Cardiac muscle cell (in vitro differentiated cells and primary cell): ENCODE data around the gene KHDC3L. TPM values are rescaled to one million over a fixed set of nuclear protein-coding genes. Genes with fewer than 3 reads are reported as not detected.

Experiments used
- DNase-seq, 2 donors: peaks; one replicate each; pipeline versions ENCODE4 v3.0.0 to v3.0.0-alpha.2; 2010 to 2017; ENCODE audit warnings: low read depth in 1 of 2, low spot score in 1 of 2
- H3K27ac ChIP-seq: fragments of 200-600 bp; sonication (generic); 2 replicates; pipeline ENCODE4 v1.5.1; 2016
- H3K27me3 ChIP-seq: fragments of 200-600 bp; sonication (generic); 2 replicates; pipeline ENCODE4 v1.6.0; 2016; ENCODE audit warnings: control low read depth
- H3K36me3 ChIP-seq: fragments of 200-600 bp; sonication (generic); 2 replicates; pipeline ENCODE4 v1.5.1; 2016; ENCODE audit warnings: control low read depth
- H3K4me1 ChIP-seq: fragments of 200-600 bp; sonication (generic); 2 replicates; pipeline ENCODE4 v1.8.1; 2017; ENCODE audit warnings: low read depth, mild to moderate bottlenecking, mixed run types
- H3K4me3 ChIP-seq: fragments of 200-600 bp; sonication (generic); 2 replicates; pipeline ENCODE4 v1.5.1; 2016; ENCODE audit warnings: mild to moderate bottlenecking
- H3K9me3 ChIP-seq: fragments of 200-600 bp; sonication (generic); 2 replicates; pipeline ENCODE4 v1.5.1; 2017; ENCODE audit warnings: low read depth, mild to moderate bottlenecking, control low read depth
- polyA plus RNA-seq: library from polyadenylated mRNA; unstranded; fragments of >200 nt; fragmentation: Nextera tagmentation; extraction: Ambion mirVana; gene quantifications from 2 replicates; pipeline ENCODE4 v1.2.1, GENCODE V29; 2016
- total RNA-seq: library from RNA; depleted of rRNA; stranded (reverse); fragments of >200 nt; gene quantifications from 2 replicates; pipeline ENCODE4 v1.2.3, GENCODE V29; 2016
- TF ChIP-seq, protein P1 (sequence below): IDR thresholded peaks from 2 replicates; pipeline ENCODE4 v1.5.1; 2012; ENCODE audit warnings: low read depth, mild to moderate bottlenecking, low read length

The KHDC3L gene
- total and polyA plus RNA-seq, 2 experiments from 2014 or later: 0.86 TPM; not detected in 1

DNA sequence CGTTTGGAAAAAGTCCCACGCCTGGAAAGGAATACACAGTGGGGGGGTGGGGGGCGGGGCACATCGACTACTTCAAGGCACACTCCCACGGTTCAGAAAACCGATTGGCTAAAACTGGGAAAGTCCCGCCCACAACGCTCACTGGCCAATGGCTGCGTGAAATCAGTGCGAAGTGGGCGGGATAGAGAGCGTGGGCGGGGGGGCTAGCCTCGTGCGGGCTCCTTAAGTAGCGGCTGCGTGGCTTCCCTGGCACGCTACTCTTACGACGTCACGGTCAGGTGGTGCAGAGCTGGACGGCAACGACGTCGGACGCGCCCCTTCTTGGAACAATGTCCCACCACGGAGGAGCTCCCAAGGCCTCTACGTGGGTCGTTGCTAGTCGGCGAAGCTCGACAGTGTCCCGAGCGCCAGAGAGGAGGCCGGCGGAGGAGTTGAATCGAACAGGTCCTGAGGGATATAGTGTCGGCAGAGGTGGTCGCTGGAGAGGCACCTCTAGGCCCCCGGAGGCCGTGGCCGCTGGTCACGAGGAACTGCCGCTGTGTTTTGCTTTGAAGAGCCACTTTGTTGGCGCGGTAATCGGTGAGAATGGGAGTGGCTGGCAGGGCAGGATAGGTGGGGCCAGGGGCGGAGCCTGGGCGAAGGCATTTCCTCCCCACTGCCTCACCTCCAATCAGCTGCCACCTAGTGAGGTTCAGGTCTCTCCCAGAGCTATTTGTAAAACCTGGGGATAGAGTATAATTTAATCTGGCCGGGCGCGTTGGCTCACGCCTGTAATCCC, 32.3 kb downstream of the KHDC3L start, which contains the start of gene DDX43:
Gene DDX43, plus strand, starts transcription at position 252 of the 778 bp plus-strand sequence. Its CDS starts 78 bp downstream, at position 330.
- TF ChIP-seq, protein P1, sequence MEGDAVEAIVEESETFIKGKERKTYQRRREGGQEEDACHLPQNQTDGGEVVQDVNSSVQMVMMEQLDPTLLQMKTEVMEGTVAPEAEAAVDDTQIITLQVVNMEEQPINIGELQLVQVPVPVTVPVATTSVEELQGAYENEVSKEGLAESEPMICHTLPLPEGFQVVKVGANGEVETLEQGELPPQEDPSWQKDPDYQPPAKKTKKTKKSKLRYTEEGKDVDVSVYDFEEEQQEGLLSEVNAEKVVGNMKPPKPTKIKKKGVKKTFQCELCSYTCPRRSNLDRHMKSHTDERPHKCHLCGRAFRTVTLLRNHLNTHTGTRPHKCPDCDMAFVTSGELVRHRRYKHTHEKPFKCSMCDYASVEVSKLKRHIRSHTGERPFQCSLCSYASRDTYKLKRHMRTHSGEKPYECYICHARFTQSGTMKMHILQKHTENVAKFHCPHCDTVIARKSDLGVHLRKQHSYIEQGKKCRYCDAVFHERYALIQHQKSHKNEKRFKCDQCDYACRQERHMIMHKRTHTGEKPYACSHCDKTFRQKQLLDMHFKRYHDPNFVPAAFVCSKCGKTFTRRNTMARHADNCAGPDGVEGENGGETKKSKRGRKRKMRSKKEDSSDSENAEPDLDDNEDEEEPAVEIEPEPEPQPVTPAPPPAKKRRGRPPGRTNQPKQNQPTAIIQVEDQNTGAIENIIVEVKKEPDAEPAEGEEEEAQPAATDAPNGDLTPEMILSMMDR: no peak
- peak in 1 of 2 donors; percentile 82 for DNase-seq

DNA sequence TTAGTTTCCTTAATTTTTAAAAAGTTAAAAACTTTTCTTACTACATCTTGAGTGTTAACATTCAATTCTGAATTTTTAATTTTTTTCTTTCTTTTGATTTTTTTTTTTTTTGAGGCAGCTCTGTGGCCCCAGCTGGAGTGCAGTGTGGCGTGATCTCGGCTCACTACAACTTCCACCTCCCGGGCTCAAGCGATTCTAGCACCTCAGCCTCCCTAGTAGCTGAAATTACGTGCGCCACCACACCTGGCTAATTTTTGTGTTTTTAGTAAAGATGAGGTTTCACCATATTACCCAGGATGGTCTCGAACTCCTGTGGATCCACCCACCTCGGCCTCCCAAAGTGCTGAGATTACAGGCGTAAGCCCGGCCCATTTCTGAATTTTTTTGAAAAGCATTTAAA, 33.4 kb downstream of the KHDC3L start:
- H3K4me3 ChIP-seq: no peak overlapping the region
- no peak for DNase-seq
- H3K9me3 ChIP-seq: no peaks in the 10 kb centered on the region
- TF ChIP-seq, protein P1: no peak
- H3K27me3 ChIP-seq: no peaks in the 10 kb centered on the region
- no peaks in the 10 kb centered on the region for H3K36me3 ChIP-seq
- no peak overlapping the region for H3K27ac ChIP-seq
- no peaks in the 10 kb centered on the region for H3K4me1 ChIP-seq

More for the DNA sequence above, 32.3 kb downstream of the KHDC3L start, which contains the start of gene DDX43:
- Histone ChIP-seq H3K36me3 (no peaks in the 10 kb centered on the region), H3K9me3 (no peaks in the 10 kb centered on the region), H3K27ac (no peak within 1 kb of the TSS), H3K27me3 (no peaks in the 10 kb centered on the region), H3K4me3 (no peak within 1 kb of the TSS), H3K4me1 (no peaks in the 10 kb centered on the region)

DNA sequence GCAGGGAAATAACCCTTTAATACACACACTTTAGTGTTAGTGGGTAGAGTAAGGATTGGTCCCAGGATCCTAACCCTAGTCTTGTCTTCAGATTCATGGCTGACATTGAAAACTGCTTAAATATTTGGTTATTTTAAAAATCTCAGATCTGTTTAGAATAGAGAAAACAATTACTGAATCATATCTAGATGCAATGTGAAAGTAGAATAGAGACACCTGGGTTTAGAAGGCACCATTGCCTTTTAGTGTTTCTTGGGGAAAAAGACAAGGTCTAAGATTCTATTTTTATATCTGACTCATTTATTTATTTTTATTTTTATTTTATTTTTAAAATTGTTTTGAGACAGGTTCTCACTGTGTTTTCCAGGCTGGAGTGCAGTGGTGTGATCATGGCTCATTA, 38.2 kb downstream of the KHDC3L start:
- TF ChIP-seq, protein P1: no peak
- Histone ChIP-seq H3K9me3 (no peaks in the 10 kb centered on the region), H3K4me1 (no peaks in the 10 kb centered on the region), H3K36me3 (no peaks in the 10 kb centered on the region), H3K27me3 (no peaks in the 10 kb centered on the region), H3K27ac (no peak overlapping the region), H3K4me3 (no peak overlapping the region)
- no peak for DNase-seq

DNA sequence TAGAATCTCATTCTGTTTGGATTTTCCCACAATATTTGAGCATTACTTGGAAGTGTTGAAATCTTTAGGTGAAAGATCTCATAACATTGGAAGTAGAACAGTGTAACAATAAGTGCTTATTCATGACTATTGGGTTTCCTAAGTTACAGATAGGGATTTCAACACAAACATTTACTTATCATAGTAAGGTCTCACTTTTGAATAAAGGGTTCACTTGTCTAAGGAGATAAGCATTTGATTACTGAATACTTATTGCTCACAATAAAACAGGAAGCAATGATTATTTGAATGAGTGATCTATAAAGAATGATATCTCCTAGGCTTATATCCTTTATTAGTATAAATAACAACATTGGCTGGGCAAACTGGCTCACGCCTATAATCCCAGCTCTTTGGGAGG, 46.9 kb downstream of the KHDC3L start:
- Histone ChIP-seq H3K9me3 (no peaks in the 10 kb centered on the region), H3K36me3 (no peaks in the 10 kb centered on the region), H3K4me3 (no peak overlapping the region), H3K27ac (no peak overlapping the region), H3K4me1 (no peaks in the 10 kb centered on the region), H3K27me3 (no peaks in the 10 kb centered on the region)
- TF ChIP-seq, protein P1: no peak
- peak in 1 of 2 donors; percentile 33 for DNase-seq

DNA sequence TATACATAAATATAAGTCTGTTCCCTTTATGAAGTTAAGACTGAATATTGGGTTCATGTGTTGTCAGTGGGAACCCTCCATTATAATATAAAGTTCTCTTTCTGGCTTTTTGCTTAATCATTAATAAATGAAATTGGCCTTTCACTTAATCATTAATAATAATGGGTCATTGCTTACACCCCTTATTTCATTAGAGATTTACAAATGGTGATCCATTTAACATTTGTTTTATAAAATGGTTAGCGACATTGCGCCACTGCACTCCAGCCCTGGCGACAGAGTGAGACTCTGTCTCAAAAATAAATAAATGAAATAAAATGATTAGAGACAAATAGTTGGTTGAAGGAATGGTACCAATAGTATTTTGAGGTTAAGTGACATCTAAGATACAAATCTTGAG, 50.6 kb downstream of the KHDC3L start:
- H3K27ac ChIP-seq: no peak overlapping the region
- H3K9me3 ChIP-seq: no peaks in the 10 kb centered on the region
- no peaks in the 10 kb centered on the region for H3K36me3 ChIP-seq
- H3K27me3 ChIP-seq: no peaks in the 10 kb centered on the region
- TF ChIP-seq, protein P1: no peak
- no peak overlapping the region for H3K4me3 ChIP-seq
- DNase-seq: no peak
- H3K4me1 ChIP-seq: no peaks in the 10 kb centered on the region

Other genes starting within 250 kb of the KHDC3L start
- not detected in 2 replicates for gene KHDC1L, start 137.2 kb upstream of the KHDC3L start, total RNA-seq
- gene KHDC1L, start 137.2 kb upstream of the KHDC3L start, polyA plus RNA-seq: 0.31 TPM in 1 of 2 replicates, not detected in the other
- 8.0 and 11.8 TPM in 2 replicates for gene KHDC1, start 99.5 kb upstream of the KHDC3L start, total RNA-seq
- gene KHDC1, start 99.5 kb upstream of the KHDC3L start, polyA plus RNA-seq: 17.1 and 25.3 TPM in 2 replicates
- gene DPPA5, start 8.4 kb upstream of the KHDC3L start, total RNA-seq: not detected in 2 replicates
- not detected in 2 replicates for gene DPPA5, start 8.4 kb upstream of the KHDC3L start, polyA plus RNA-seq
- gene OOEP, start 7.2 kb downstream of the KHDC3L start, total RNA-seq: not detected in 2 replicates
- not detected in 2 replicates for gene OOEP, start 7.2 kb downstream of the KHDC3L start, polyA plus RNA-seq
- not detected in 2 replicates for gene DDX43, start 32.2 kb downstream of the KHDC3L start, total RNA-seq
- not detected in 2 replicates for gene DDX43, start 32.2 kb downstream of the KHDC3L start, polyA plus RNA-seq
- gene CGAS, start 89.6 kb downstream of the KHDC3L start, total RNA-seq: 0.07 TPM in 1 of 2 replicates, not detected in the other
- gene CGAS, start 89.6 kb downstream of the KHDC3L start, polyA plus RNA-seq: not detected in 2 replicates
- 18.5 and 23.6 TPM in 2 replicates for gene MTO1, start 99.1 kb downstream of the KHDC3L start, total RNA-seq
- 19.6 and 25.3 TPM in 2 replicates for gene MTO1, start 99.1 kb downstream of the KHDC3L start, polyA plus RNA-seq
- gene EEF1A1, start 158.4 kb downstream of the KHDC3L start, total RNA-seq: 7,643 and 9,273 TPM in 2 replicates
- gene EEF1A1, start 158.4 kb downstream of the KHDC3L start, polyA plus RNA-seq: 2,527 and 3,279 TPM in 2 replicates